ENCODE data around the gene RABEP2.
"Not testable (repeated sequence)": the region's sequence is repeated elsewhere in the genome, so short reads cannot be mapped to it uniquely, and the experiment has no call there.

Gene RABEP2

DNA sequence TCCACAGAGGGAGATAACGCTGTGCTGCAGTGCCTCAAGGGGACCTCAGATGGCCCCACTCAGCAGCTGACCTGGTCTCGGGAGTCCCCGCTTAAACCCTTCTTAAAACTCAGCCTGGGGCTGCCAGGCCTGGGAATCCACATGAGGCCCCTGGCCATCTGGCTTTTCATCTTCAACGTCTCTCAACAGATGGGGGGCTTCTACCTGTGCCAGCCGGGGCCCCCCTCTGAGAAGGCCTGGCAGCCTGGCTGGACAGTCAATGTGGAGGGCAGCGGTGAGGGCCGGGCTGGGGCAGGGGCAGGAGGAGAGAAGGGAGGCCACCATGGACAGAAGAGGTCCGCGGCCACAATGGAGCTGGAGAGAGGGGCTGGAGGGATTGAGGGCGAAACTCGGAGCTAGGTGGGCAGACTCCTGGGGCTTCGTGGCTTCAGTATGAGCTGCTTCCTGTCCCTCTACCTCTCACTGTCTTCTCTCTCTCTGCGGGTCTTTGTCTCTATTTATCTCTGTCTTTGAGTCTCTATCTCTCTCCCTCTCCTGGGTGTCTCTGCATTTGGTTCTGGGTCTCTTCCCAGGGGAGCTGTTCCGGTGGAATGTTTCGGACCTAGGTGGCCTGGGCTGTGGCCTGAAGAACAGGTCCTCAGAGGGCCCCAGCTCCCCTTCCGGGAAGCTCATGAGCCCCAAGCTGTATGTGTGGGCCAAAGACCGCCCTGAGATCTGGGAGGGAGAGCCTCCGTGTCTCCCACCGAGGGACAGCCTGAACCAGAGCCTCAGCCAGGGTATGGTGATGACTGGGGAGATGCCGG, 7.5 kb upstream of the RABEP2 start:
- DNase-seq, result no peak

DNA sequence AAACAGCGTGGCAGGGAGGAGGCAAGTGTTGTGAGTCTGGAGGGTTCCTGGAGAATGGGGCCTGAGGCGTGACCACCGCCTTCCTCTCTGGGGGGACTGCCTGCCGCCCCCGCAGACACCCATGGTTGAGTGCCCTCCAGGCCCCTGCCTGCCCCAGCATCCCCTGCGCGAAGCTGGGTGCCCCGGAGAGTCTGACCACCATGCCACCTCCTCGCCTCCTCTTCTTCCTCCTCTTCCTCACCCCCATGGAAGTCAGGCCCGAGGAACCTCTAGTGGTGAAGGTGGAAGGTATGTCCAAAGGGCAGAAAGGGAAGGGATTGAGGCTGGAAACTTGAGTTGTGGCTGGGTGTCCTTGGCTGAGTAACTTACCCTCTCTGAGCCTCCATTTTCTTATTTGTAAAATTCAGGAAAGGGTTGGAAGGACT, 6.8 kb upstream of the RABEP2 start, which contains the start of gene CD19:
Gene CD19, plus strand, starts transcription at position 171 of the 425 bp plus-strand sequence. Its CDS starts 30 bp downstream, at position 201.
- DNase-seq, result no peak

DNA sequence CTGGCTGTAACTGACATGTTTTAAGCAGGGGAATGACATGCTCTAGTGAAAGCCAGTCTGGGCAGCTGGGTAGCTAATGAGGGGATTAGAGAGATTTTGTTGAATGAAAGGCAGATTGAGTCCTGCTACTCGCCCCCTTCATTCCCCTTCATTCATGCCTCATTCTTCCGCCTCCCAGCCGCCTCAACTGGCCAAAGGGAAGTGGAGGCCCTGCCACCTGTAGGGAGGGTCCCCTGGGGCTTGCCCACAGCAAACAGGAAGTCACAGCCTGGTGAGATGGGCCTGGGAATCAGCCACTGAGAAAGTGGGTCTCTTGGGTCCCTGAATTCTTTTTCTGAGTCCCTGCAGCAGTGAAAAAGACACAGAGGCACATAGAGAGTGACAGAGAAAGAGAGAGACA, 5.6 kb upstream of the RABEP2 start:
- no peak for DNase-seq

DNA sequence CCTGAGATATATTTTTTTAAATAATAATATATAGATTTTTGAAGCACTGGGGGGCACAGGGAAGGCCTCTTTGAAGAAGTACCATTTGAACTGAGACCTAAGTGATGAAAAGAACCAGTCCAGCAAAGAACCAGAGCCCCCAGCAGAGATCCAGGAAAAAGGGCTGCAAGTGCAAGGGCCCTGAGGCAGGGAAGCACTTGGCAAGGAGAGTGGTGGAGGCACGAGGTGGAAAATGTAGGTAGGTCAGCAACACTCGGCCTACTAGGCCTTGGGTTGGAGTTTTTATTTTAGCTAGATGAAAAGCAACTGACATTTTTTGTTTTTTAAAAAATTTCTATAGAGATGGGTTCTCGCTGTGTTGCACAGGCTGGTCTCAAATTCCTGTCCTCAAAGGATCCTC, 5.2 kb upstream of the RABEP2 start:
- DNase-seq, result no peak

DNA sequence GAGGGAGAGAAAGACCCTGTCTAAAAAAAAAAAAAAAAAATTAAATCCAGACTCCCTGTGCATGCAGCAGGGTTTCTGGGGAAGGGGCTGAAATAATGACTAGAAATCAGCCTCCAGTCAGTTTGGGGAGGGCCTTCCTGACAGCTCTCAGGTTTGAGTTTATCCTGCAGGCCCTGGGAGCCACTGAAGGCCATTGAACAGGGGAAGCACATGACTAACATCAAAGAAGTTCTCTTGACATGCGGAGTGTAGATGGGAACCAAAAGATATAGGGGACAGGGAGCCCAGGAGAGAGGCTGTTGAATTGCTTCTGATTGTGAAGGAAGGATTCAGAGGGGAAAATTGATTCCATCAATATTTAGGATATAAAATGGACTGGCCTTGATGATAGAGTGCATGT, 2.8 kb upstream of the RABEP2 start:
- no peak for DNase-seq

DNA sequence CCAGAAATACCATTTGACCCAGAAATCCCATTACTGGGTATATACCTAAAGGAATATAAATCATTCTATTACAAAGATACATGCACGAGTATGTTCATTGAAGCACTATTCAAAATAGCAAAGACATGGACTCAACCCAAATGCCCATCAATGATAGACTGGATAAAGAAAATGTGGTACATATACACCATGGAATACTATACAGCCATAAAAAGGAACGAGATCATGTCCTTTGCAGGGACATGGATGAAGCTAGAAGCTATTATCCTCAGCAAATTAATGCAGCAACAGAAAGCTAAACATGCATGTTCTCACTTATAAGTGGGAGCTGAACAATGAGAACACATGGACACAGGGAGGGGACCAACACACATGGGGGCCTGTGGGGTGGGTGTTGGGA, 1.2 kb upstream of the RABEP2 start:
- not testable (repeated sequence) for DNase-seq

DNA sequence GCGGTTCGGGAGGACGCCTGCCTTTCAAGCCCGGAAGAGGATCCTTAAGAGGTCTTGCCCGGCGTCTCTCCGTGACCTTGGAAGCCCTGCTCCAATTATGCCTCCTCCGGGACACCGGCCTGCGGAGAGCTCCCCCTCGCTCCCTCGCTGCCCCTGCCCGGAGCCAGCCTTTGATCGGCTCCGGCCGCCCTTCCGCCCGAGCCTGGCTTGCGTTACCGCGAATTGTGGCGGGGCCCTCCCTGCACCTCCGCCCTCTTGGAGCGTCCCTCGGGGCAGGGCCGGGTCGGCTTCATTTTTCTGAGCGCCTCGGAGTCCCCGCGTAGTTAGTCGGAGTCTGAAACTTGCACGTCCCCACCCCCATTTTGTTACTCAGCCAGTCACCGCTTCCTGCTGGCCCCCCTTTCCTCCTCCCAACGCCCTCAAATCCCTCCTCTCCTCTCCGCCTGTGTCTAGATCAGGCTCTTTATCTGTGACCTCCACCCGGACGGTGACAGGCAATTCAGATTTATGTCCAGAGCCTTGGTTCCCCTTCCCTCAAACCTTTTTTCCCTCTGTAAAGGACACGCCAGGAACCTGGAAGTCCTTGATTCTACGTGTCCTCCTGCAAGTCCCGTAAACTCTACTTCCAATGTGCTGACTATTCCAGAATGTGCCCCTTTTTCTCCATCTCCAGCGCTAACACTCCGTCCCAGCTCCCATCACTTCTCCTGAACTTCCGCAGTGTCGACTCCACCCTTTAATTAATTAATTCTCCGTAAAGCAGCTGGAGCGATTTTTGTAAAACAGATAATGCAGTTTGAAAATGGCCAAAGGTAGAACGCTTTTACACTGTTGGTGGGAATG, 569 bp upstream of the RABEP2 start:
- peak; percentile 73 for DNase-seq

DNA sequence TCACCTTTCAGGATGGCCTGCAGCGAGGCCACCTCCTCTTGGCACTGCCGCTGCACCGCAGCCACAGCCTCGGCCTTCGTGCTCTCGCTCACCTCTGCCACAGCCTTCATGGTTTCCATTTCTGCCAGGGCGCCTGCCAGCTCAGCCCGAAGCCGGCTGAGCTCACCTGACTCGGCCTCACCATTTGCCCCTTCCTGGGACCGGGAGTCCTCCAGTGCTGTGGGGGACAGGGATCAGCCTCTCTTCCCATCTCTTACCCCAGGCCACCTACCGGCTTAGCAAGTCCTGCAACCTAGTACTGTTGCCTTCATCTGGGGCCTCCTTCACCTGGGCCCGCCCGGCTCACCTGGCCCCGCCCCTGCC, 658 bp downstream of the RABEP2 start:
- DNase-seq, result no peak

DNA sequence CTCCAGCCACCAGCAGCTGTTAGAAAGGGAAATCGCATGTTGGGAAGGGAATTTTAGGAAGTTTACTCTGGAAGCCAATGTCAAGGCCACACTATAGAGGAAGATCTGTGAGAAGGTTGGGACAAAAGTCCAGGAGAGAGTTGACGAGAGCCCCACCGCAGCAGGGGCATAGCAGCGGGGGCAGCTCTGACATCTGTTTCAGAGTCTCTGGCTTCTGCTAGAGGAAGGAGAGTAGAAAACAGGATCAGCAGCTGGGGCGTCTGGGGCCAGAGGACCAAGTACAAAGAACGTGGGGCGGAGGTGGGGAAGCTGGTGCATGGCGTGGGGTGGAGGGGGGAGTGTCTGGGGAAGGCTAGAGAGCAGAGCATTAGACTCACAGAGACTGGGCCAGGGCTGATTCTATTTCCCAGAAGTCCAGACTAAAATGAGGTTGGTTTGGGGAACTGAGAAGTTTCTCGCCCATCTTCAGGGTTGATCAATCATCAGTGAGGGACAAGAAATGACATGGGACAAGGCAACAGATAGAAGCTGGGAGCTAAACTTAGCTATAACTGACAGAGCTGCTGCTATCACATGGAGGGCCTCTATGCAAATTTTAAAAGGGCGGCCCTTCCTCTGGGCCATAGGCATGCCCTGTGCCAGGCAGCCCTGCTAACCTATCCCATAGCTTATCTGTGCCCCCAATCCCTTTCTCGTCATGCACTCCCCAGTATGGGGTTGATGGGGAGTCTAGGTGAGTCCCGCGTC, 1.2 kb downstream of the RABEP2 start:
- peak; percentile 72 for DNase-seq

DNA sequence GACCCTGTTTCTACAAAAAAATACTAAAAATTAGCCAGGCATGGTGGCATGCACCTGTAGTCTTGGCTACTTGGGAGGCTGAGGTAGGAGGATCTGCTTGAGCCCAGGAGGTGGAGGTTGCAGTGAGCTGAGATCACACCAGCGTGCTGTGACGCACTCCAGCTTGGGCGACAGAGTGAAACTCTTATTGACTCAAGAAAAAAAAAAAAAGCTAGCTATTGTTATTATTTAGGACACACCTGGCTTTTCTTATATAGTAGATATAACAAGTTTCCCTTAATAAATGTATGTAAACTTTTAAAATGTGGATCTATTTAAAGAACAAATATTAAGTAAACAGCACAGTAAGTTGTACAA, 1.8 kb downstream of the RABEP2 start:
- no peak for DNase-seq

DNA sequence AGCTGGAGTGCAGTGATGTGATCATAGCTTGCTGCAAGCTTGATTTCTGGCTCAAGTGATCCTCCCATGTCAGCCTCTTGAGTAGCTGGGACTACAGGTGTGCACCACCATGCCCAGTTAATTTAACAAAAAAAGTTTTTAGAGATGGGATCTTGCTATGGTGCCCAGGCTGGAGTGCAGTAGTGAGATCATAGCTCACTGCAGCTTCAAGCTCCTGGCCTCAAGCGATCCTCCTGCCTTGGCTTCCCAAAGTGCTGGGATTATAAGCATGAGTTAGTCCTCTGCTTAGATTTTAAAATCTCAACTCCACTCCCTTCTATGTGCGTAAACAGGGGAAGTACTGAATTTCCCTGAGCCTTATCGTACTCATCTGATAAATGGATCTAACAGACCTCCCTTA, 6.3 kb downstream of the RABEP2 start:
- no peak for DNase-seq

DNA sequence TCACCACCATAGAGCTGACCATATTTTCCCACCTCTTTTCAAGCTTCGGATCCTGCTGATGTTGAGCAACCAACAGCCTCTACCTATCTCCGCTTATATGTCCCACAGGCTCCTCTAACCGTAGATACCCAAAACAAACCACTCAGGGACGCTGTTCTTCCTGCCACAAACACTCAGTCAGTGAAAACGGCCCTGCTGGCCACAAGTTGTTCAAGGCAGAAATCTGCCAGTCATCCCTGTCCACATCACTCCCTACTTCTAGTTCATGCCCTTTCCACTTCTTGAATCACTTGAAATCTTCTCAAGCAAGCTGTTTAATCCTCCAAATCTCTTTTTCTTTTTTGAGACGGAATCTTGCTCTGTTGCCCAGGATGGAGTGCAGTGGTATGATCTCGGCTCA, 7.9 kb downstream of the RABEP2 start:
- no peak for DNase-seq

DNA sequence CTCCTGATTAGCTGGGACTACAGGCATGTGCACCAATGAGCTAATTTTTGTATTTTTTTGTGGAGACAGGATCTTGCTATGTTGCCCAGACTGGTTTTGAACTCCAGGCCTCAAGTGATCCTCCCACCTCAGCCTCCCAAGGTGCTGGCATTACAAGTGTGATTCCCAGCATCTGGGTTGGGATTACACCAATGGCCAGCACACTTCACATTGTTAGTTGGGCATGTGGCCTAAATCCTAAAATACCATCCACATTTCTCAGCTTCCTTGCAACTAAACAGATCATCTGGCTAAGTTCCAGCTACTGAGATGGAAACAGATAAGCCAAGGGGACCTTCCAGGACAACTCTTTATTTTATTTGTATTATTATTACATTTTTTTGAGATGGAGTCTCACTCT, 9.9 kb downstream of the RABEP2 start:
- no peak for DNase-seq

DNA sequence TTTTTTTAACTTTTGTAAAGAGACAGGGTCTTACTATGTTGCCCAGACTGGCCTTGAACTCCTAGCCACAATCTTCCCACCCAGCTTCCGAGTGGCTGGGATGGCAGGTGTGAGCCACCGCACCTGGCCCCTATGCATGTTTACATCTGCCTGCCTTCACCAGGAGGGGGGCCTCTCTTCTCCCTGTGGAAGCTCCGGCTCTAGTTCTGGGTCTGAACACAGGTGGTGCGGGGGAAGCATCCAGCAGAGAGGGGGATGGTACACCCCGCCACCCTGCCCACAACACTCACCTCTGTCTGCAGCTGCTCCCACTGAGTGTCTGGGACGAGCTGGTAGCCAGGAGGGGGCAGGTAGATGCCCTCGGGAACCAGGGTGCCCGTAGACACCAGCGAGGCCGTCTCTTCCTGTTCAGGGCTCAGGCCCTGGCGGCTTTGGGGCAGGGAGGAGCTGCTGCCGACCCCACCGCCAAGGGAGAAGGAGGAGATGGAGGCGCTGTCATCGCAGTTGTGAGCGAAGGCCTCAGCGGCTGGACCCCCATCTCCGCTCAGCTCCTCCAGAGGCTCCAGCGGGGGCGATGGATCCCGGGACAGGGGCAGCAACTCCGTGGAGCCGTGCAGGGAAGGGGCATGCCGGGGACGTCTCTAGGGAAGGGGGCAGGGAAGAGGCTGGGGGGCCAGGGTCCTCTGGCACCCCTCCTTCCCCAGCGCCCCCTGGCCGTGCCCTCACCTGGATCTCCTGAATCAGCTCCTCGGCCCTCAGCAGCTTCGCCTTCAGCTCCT, 10.9 kb downstream of the RABEP2 start:
- DNase-seq, result peak; percentile 23

DNA sequence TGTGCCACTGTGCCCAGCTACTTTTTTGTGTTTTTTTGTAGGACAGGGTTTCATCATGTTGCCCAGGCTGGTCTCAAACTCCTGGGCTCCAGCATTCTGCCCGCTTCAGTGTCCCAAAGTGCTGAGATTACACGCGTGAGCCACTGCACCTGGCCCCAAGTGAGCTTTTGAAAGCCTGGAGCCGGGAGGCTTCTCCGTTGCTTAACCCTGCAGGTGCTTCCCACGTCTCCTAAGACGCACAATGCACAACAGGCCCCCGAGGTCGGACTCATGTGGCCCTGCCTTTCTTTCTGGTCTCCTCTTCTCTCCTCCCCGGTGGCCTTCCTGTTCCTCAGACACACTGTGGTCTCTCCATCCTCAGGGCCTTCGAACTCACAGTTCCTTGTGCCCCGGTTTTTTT, 12.5 kb downstream of the RABEP2 start:
- DNase-seq, result no peak

DNA sequence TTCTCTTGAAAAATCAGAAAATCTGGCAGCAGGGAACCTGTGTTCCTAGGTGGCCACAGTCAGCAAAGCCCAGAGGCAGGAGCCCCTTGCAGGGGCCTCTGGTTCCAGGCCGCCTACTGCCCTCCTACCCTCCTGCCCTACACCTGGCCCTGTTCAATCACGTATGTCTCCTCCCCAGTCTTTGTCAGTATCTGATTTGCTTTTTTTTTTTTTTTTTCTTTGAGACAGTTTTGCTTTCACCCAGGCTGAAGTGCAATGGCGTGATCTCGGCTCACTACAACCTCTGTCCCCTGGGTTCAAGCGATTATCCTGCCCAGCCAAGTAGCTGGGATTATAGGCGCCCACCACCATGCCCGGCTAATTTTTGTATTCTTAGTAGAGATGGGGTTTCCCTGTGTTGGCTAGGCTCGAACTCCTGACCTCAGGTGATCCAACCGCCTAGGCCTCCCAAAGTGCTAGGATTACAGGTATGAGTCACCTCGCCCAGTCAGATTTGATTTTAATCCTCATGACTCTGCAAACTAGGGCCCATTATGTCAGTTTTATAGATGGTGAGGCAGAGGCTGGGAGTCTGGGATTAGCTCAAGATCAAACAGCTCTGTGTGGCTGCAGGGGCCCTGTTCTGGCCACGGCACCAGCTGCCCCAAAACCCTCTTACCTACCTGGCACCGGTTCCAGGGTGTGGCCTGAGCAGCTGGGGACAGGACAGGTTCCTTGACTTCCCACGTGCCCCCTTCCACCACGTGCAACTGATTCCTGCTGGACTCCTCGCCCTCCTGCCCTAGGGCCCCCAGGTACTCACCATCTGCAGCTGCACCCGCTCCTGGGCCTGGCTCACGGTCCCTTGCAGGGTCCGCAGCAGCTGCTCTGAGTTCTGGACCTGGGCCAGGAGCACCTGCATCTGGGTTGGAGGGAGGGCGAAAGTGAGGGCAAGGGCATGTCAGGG, 14.7 kb downstream of the RABEP2 start:
- no peak for DNase-seq

DNA sequence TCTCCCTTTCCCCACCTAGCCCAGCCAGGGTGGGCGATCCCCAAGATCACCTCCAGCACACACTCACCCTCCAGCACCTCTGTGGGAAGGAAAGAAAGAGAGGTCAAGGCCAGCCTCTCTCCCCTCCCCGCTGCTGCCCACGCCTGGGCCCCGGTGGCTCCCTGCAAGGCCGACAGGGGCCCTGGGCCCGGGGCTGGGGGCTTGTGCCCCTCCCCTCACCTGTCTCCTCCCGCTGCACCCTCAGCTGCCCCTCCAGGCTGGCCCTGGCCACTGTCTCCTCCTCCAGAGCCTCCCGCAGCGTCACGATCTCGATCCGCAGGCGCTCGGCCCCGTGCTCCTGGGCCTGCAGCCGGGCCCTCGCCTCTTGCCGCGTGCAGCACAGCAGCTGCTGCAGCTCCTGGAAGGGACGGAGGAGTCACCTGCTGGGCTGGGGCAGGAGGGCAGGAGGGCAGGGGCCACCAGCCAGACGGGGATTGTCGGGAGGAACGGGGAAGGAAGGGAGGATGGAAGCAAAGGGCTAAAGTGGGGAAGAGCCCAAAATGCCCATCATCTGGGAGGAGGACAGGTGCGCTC, 19.2 kb downstream of the RABEP2 start:
- DNase-seq, result no peak

DNA sequence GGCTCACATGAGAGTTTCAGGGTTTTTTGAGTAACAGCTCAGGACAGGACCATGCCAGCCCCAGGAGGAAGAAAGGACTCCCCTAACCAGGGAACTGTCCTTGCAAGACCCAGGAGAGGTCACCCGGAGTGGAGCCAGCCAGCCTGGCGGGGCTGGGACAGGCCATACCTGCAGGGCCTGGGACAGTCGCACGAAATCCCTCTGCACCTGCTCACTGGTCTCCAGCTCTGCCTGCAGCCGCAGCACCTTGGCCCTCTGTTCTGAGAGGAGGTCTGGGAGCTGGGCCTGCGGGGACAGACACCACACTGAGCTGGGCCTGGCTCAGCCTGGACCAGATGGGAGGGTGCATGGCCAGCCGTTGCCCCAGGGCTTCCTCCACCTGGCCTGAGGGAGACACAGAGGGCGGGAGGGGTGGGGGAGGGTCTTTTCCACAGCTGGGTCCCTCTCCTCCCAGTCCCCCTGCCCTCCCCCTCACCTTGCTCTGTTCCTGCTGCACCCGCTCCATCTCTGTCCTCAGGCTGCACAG, 19.7 kb downstream of the RABEP2 start:
- DNase-seq, result no peak

DNA sequence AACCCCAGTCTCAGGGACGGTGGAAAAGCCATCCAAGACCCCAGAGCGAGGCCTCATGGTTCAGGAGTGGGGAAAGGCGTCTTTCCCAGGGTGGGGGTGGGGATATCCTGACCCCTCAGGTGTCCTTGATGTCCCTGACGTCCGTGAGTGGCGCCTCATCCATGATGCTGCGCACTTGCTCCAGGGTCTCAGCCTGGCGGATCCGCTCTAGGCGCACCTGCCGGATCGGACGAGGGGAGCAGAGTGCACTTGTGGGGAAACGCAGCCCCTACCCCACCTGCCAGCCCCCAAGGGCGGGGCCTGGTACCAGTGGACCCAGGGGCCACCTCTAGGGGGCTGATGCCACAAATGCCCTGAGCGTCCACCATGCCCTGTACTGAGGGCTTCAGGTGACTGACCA, 20.2 kb downstream of the RABEP2 start:
- DNase-seq, result no peak

DNA sequence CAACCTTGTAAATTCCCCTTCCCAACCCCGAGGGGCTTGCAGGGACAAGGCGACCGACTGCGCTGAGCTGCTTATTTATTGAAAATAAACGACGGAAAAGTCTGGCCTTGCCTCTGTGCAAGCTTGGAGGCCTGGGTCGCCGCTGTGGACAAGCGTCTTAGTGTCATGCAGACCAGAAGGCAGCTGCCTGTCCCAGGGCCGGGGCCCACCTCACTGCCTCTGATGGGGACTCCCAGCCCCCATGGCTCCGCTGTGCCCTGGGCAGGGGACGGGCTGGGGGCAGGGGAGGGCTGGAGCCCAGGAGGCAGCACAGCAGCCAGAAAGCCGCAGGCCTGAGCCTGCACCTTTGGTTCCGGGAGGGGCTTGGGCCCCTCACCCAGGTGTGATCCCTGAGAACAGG, 20.7 kb downstream of the RABEP2 start:
- no peak for DNase-seq
